ENCODE data around the gene SMC4.

DNA sequence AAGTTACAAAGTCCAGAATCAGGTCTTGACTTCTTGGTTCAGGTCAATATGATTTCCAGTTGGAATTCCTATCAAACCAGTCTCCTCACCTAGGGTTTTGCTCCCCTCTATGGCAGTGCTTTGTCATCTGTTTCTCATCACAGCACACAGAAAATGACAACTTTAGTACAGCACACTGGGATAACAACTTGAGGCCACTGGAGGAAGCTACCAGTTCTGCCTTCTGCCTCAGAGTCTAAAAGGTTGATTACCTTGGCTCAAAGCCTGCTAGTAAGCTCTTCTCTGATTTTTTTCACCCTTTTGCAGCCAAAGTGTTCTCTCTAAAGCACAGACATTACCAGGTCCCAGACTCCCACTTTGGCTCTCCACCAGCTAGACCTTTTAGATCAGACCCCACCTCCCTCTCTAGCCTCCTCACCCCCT is 75.0 kb downstream of the SMC4 start:
- TF ChIP-seq, protein P1, sequence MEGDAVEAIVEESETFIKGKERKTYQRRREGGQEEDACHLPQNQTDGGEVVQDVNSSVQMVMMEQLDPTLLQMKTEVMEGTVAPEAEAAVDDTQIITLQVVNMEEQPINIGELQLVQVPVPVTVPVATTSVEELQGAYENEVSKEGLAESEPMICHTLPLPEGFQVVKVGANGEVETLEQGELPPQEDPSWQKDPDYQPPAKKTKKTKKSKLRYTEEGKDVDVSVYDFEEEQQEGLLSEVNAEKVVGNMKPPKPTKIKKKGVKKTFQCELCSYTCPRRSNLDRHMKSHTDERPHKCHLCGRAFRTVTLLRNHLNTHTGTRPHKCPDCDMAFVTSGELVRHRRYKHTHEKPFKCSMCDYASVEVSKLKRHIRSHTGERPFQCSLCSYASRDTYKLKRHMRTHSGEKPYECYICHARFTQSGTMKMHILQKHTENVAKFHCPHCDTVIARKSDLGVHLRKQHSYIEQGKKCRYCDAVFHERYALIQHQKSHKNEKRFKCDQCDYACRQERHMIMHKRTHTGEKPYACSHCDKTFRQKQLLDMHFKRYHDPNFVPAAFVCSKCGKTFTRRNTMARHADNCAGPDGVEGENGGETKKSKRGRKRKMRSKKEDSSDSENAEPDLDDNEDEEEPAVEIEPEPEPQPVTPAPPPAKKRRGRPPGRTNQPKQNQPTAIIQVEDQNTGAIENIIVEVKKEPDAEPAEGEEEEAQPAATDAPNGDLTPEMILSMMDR (IDR thresholded peaks at IDR 0.05; ENCODE audit: low read depth, low read length): no peak
- no peak for TF ChIP-seq POLR2A (IDR thresholded peaks at IDR 0.05; ENCODE audit: extremely low read depth, insufficient read length)

All from NB4 (cell line).